ENCODE data around the gene TRPV4. TPM values are rescaled to one million over a fixed set of nuclear protein-coding genes. Genes with fewer than 3 reads are reported as not detected.

TRPV4 gene
- total RNA-seq, 1 experiment from 2014 or later = 0.44 TPM

DNA sequence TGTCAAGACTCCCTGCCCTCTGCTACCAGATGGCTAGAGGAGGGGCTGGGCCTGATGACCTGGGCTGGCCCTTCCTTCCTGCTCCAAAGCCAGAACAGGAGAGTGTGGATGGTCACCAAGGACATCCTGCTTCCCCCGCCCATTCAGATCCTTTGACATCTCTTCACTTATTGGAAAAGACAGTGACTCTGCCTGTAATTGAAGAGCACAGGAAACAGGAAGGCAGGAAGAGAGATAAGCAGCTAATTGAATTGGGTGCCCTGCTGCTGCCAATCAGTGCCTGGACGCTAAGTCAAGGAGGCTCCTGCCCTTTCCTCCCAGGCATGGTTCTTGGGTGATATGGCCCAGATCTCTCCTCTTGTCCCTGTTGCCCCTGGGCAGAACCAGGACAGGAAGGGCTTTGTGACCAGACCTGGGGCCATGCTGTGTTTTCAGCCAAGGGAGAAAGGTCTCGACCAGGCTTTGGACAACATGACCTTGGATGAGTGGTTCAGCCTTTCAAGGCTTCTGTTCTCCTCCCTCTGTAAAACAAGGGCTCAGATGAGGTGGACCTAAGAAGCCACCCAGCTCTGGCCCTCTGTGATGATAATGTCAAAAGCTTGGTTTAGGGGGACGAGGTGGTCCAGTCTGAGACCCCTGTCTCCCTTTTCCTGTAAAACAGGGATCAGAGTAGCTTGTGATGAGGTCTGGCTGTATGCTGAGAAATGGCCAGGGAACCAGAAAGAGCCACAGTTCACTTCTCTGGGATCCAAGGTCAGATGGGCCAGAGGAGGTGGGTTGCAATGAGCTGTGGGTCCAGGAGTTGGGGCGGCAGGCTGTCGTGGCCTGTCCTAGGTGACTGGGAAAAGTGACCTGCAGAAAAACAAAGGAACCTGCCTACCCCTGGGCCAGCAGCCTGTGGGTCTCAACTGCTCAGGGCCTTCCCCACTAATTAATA lies 80.8 kb downstream of the TRPV4 start:
- intact Hi-C loops (cut with micrococcal nuclease; ENCODE audit: unreplicated experiment) = no loop called here
- TF ChIP-seq, protein P1, sequence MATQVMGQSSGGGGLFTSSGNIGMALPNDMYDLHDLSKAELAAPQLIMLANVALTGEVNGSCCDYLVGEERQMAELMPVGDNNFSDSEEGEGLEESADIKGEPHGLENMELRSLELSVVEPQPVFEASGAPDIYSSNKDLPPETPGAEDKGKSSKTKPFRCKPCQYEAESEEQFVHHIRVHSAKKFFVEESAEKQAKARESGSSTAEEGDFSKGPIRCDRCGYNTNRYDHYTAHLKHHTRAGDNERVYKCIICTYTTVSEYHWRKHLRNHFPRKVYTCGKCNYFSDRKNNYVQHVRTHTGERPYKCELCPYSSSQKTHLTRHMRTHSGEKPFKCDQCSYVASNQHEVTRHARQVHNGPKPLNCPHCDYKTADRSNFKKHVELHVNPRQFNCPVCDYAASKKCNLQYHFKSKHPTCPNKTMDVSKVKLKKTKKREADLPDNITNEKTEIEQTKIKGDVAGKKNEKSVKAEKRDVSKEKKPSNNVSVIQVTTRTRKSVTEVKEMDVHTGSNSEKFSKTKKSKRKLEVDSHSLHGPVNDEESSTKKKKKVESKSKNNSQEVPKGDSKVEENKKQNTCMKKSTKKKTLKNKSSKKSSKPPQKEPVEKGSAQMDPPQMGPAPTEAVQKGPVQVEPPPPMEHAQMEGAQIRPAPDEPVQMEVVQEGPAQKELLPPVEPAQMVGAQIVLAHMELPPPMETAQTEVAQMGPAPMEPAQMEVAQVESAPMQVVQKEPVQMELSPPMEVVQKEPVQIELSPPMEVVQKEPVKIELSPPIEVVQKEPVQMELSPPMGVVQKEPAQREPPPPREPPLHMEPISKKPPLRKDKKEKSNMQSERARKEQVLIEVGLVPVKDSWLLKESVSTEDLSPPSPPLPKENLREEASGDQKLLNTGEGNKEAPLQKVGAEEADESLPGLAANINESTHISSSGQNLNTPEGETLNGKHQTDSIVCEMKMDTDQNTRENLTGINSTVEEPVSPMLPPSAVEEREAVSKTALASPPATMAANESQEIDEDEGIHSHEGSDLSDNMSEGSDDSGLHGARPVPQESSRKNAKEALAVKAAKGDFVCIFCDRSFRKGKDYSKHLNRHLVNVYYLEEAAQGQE (IDR thresholded peaks at IDR 0.05; ENCODE audit: insufficient read depth in 1 of 2, low read depth in 2 of 2, low read length in 1 of 2) = no peak
- TF ChIP-seq TCF7L2 (IDR thresholded peaks at IDR 0.05; ENCODE audit: low read depth, low read length) (no peak), POLR2AphosphoS5 (IDR thresholded peaks at IDR 0.05; ENCODE audit: low read depth, low read length) (no peak), SIN3A (IDR thresholded peaks at IDR 0.05; ENCODE audit: borderline replicate concordance, insufficient read depth, low read depth, low read length) (no peak)
- TF ChIP-seq, protein P2, sequence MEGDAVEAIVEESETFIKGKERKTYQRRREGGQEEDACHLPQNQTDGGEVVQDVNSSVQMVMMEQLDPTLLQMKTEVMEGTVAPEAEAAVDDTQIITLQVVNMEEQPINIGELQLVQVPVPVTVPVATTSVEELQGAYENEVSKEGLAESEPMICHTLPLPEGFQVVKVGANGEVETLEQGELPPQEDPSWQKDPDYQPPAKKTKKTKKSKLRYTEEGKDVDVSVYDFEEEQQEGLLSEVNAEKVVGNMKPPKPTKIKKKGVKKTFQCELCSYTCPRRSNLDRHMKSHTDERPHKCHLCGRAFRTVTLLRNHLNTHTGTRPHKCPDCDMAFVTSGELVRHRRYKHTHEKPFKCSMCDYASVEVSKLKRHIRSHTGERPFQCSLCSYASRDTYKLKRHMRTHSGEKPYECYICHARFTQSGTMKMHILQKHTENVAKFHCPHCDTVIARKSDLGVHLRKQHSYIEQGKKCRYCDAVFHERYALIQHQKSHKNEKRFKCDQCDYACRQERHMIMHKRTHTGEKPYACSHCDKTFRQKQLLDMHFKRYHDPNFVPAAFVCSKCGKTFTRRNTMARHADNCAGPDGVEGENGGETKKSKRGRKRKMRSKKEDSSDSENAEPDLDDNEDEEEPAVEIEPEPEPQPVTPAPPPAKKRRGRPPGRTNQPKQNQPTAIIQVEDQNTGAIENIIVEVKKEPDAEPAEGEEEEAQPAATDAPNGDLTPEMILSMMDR (IDR thresholded peaks at IDR 0.05) = no peak
- ATAC-seq (no peak), DNase-seq (ENCODE audit: low read depth, low spot score) (no peak)
- Histone ChIP-seq H3K4me3 (ENCODE audit: low read depth in 2 of 2, low read length in 2 of 2) (no peak overlapping the region), H3K27me3 (ENCODE audit: control insufficient read depth, insufficient read depth, low read length) (no peaks in the 10 kb centered on the region), H3K4me1 (ENCODE audit: control insufficient read depth, insufficient read depth, low read length) (no peaks in the 10 kb centered on the region), H3K27ac (ENCODE audit: low read length) (no peak overlapping the region), H3K9me3 (ENCODE audit: control insufficient read depth, insufficient read depth, low read depth, low read length) (peaks cover 8% of the 10 kb centered on the region; the same call in 1 of the 2 replicates), H3K36me3 (ENCODE audit: control insufficient read depth, insufficient read depth, low read length) (no peaks in the 10 kb centered on the region)
- in situ Hi-C loops (cut with HindIII; ENCODE audit: low pct_unique_long_range_greater_than_20kb, low sequenced_read_pairs) = no loop called here
- ChIA-PET POLR2A (no interaction called here), CTCF (no interaction called here)
- no TSS peak for BruUV-seq (replicated peaks)

DNA sequence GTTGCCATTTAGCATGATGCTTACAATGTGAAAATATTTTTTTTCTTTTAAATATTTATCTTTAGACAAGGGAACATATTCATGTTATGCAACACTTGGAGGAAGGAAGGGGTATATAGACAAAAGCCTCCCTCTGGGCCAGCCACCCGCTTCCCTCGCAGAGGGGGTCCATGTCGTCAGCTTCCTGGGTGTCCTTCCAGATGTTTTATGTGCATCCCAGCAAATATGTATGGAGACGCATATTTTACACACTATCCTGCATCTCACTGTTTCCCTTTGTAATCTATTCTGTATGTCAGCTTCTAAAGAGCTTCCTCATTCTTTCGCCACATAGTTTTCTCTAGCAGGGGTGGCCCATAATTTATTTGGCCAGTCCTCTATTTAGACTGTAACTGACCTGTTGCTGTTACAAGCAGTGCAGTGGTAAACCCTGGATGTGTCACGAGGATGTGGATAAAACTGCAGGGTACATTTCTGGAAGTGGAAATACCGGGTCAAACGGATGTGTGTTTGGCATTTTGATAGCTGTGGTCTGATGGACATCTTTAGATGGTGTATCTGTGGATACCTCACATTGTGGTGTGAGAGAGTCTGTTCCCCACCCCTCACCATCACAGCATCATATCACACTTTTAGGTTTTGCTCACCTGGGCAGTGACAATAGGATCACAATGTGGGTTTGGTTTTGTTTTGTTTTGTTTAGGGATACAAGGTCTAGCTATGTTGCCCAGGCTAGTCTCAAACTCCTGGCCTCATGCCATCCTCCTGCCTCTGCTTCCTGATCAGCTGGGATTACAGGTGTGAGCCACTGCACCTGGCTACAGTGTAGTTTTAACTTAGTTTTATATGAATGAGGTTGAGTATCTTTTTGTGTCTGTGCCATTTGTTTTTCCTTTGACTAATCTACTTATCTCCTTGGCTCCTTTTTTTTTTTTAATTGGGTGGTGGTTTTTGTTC lies 87.9 kb downstream of the TRPV4 start:
- Histone ChIP-seq H3K27ac (ENCODE audit: low read length) (no peak overlapping the region), H3K4me1 (ENCODE audit: control insufficient read depth, insufficient read depth, low read length) (no peaks in the 10 kb centered on the region), H3K4me3 (ENCODE audit: low read depth in 2 of 2, low read length in 2 of 2) (no peak overlapping the region), H3K9me3 (ENCODE audit: control insufficient read depth, insufficient read depth, low read depth, low read length) (no peaks in the 10 kb centered on the region; the same call in 1 of the 2 replicates), H3K36me3 (ENCODE audit: control insufficient read depth, insufficient read depth, low read length) (no peaks in the 10 kb centered on the region), H3K27me3 (ENCODE audit: control insufficient read depth, insufficient read depth, low read length) (no peaks in the 10 kb centered on the region)
- no TSS peak for BruUV-seq (replicated peaks)
- no peak for TF ChIP-seq SIN3A (IDR thresholded peaks at IDR 0.05; ENCODE audit: borderline replicate concordance, insufficient read depth, low read depth, low read length)
- TF ChIP-seq, protein P2 (IDR thresholded peaks at IDR 0.05) = no peak
- no peak for TF ChIP-seq POLR2AphosphoS5 (IDR thresholded peaks at IDR 0.05; ENCODE audit: low read depth, low read length)
- TF ChIP-seq TCF7L2 (IDR thresholded peaks at IDR 0.05; ENCODE audit: low read depth, low read length) = no peak
- TF ChIP-seq, protein P1 (IDR thresholded peaks at IDR 0.05; ENCODE audit: insufficient read depth in 1 of 2, low read depth in 2 of 2, low read length in 1 of 2) = no peak
- intact Hi-C loops (cut with micrococcal nuclease; ENCODE audit: unreplicated experiment) (no loop called here), in situ Hi-C loops (cut with HindIII; ENCODE audit: low pct_unique_long_range_greater_than_20kb, low sequenced_read_pairs) (no loop called here)
- no peak for ATAC-seq
- DNase-seq (ENCODE audit: low read depth, low spot score) = no peak
- ChIA-PET CTCF (interaction anchor here (0.7 kb wide), 1 partner anchor 76 kb away, joined by 5 read pairs; no protein-coding TSS in a partner anchor), POLR2A (no interaction called here)

All from Panc1 (cell line).